Stomach (tissue), 4 donors: Measurements from ENCODE around the gene PKNOX2.

Experiments
- CTCF ChIP-seq, 7 experiments: fragments of 450-650 bp in 4 of 7; fragments of 200-600 bp in 3 of 7; sonication (generic) in 3 of 7; IDR thresholded peaks; one replicate each; pipeline ENCODE4 v1.5.1; 2016 to 2019; ENCODE audit warnings: antibody characterized with exemption in 7 of 7, control low read depth in 2 of 7, mild to moderate bottlenecking in 1 of 7
- EP300 ChIP-seq: sonication (generic); formaldehyde crosslinking; IDR thresholded peaks from one replicate; pipeline ENCODE4 v1.6.1; 2017; ENCODE audit warnings: antibody characterized with exemption
- POLR2A ChIP-seq, 4 donors: fragments of 450-650 bp; IDR thresholded peaks; one replicate each; pipeline ENCODE4 v1.6.1; 2016; ENCODE audit warnings: antibody characterized with exemption in 4 of 4, control low read depth in 2 of 4, mild to moderate bottlenecking in 1 of 4, moderate library complexity in 1 of 4

GRCh38 chr11:125317416-125317815 is 152.9 kb downstream of the PKNOX2 start:
- TF ChIP-seq CTCF (IDR thresholded peaks at IDR 0.05) (no peak), POLR2A (IDR thresholded peaks at IDR 0.05) (no peak), EP300 (no peak)
